Esophagus muscularis mucosa (tissue), 4 donors: ENCODE measurements around the gene HSPA12B. TPM values are rescaled to one million over a fixed set of nuclear protein-coding genes. Genes with fewer than 3 reads are reported as not detected.
"Not testable (repeated sequence)": the region's sequence is repeated elsewhere in the genome, so short reads cannot be mapped to it uniquely, and the experiment has no call there.

Source experiments
- DNase-seq: peaks from one replicate; pipeline ENCODE4 v3.0.0-alpha.2; 2017; ENCODE audit errors: extremely low spot score
- H3K27ac ChIP-seq, 4 donors: fragments of 200-600 bp; sonication (generic); replicated peaks in 1 of 4; 1 replicate in 3 of 4; 2 replicates in 1 of 4; pipeline ENCODE4 v1.5.1; 2016 to 2019; ENCODE audit warnings: mild to moderate bottlenecking in 1 of 4
- H3K27me3 ChIP-seq, 4 donors: fragments of 200-600 bp; sonication (generic); one replicate each; pipeline versions ENCODE4 v1.5.1 to v1.6.0; 2016 to 2019
- H3K36me3 ChIP-seq, 4 donors: fragments of 200-600 bp; sonication (generic); one replicate each; pipeline ENCODE4 v1.5.1; 2016 to 2019
- H3K4me1 ChIP-seq, 4 donors: fragments of 200-600 bp; sonication (generic); one replicate each; pipeline ENCODE4 v1.5.1; 2016 to 2019
- H3K4me3 ChIP-seq, 4 donors: fragments of 200-600 bp; sonication (generic); 1 replicate in 2 of 4; 2 replicates in 2 of 4; pipeline ENCODE4 v1.5.1; 2016 to 2019; ENCODE audit warnings: mild to moderate bottlenecking in 4 of 4, moderate library complexity in 1 of 4
- H3K9me3 ChIP-seq, 4 donors: fragments of 200-600 bp; sonication (generic); 1 replicate in 3 of 4; 2 replicates in 1 of 4; pipeline ENCODE4 v1.5.1; 2016 to 2019
- CTCF ChIP-seq, 3 experiments: fragments of 200-600 bp in 2 of 3; fragments of 450-650 bp in 1 of 3; sonication (generic) in 2 of 3; IDR thresholded peaks; one replicate each; pipeline ENCODE4 v1.5.1; 2017 to 2019; ENCODE audit warnings: antibody characterized with exemption in 3 of 3, mild to moderate bottlenecking in 2 of 3, moderate library complexity in 1 of 3
- EP300 ChIP-seq: sonication (generic); formaldehyde crosslinking; IDR thresholded peaks from one replicate; pipeline ENCODE4 v1.6.1; 2017; ENCODE audit warnings: antibody characterized with exemption
- POLR2A ChIP-seq: fragments of 450-650 bp; IDR thresholded peaks from one replicate; pipeline ENCODE4 v1.6.1; 2017; ENCODE audit warnings: antibody characterized with exemption, moderate library complexity, mild to moderate bottlenecking, low read depth
- POLR2AphosphoS5 ChIP-seq, 2 donors: sonication (generic); formaldehyde crosslinking; IDR thresholded peaks; one replicate each; pipeline ENCODE4 v1.6.1; 2017; ENCODE audit warnings: antibody characterized with exemption in 2 of 2
- whole genome bisulfite sequencing: methylation state at CpG from one replicate; pipeline ENCODE4 v1.1.5; 2018; 5-methylcytosine and 5-hydroxymethylcytosine counted together
- intact Hi-C: fragments of 100-400 bp; cut with DNase I; formaldehyde crosslinking; loops from one replicate; pipeline ENCODE4 v1.15.1; 2023
- total RNA-seq, 4 donors: library from RNA; depleted of rRNA; stranded (reverse); fragments of >200 nt; gene quantifications; one replicate each; pipeline versions ENCODE4 v1.1.0 to v1.2.1, GENCODE V29; 2016

The HSPA12B gene
- total RNA-seq, 4 donors from 2014 or later: 8.9 to 22.2 (median 16.4) TPM

GRCh38 chr20:3786665-3787323, 54.3 kb downstream of the HSPA12B start, which contains the start of gene CENPB:
Gene CENPB (minus strand): TSS chr20:3786740. CDS start chr20:3786483, 257 bp downstream.
- peaks cover 0 to 20% (median 11%) of the 10 kb centered on the region in 4 donors for H3K36me3 ChIP-seq
- peak within 1 kb of the TSS; percentile 68 to 83 (median 73) for H3K4me3 ChIP-seq
- H3K27me3 ChIP-seq: no peaks in the 10 kb centered on the region
- peak; percentile 94 for DNase-seq
- H3K4me1 ChIP-seq: peaks cover 32 to 52% (median 47%) of the 10 kb centered on the region in 4 donors
- peak within 1 kb of the TSS; percentile 79 to 90 (median 84) for H3K27ac ChIP-seq
- no peak for TF ChIP-seq EP300
- TF ChIP-seq POLR2A: no peak
- TF ChIP-seq CTCF (IDR thresholded peaks at IDR 0.05): peak; percentile 75 to 94 (median 90)
- peak; percentile 42 to 49 for TF ChIP-seq POLR2AphosphoS5 (IDR thresholded peaks at IDR 0.05)
- WGBS: 21% methylated on average over 8 of the region's 70 CpGs
- H3K9me3 ChIP-seq: no peaks in the 10 kb centered on the region
- intact Hi-C loops: loop anchor here (2.0 to 5.0 kb wide), 2 partner anchors 34 to 296 kb away; partner anchors contain the start of gene AP5S1

- Histone ChIP-seq H3K36me3 (peaks cover 0 to 19% (median 11%) of the 10 kb centered on the region in 4 donors), H3K4me1 (peaks cover 32 to 51% (median 47%) of the 10 kb centered on the region in 4 donors), H3K27me3 (no peaks in the 10 kb centered on the region), H3K4me3 (peak overlapping the region; percentile 35 to 83 (median 70)), H3K27ac (peak overlapping the region; percentile 31 to 85 (median 38)), H3K9me3 (no peaks in the 10 kb centered on the region)
- 72% methylated on average over 5 of the region's 5 CpGs for WGBS
- TF ChIP-seq POLR2A: no peak
- TF ChIP-seq CTCF (IDR thresholded peaks at IDR 0.05): no peak
- DNase-seq: no peak
- intact Hi-C loops: loop anchor here (1.0 to 5.0 kb wide), 3 partner anchors 33 to 295 kb away; partner anchors contain the start of genes AP5S1 and MAVS
Measured at GRCh38 chr20:3787324-3788014, 55.0 kb downstream of the HSPA12B start.

DNA sequence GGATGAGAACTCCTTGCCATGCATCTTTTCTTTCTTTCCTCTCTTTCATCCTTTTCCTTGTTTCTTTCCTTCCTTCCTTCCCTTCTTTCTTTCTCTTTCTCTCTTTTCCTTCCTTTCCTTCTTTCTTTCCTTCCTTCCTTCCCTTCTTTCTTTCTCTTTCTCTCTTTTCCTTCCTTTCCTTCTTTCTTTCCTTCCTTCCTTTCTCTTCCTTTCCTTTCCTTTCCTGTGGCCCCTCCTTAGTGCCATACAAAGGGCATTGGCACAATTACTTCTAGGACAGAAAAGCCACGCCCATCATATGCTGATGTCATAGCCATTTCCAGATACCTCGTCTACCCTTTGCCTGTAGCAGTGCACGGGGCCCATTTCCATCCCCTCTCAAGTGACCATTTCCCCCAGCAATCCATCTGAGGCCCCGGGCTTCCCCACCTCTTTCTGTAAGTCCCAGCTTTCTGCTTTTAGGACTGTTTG, 56.2 kb downstream of the HSPA12B start:
- Histone ChIP-seq H3K27me3 (no peaks in the 10 kb centered on the region), H3K4me1 (peaks cover 28 to 43% (median 35%) of the 10 kb centered on the region in 4 donors), H3K9me3 (no peaks in the 10 kb centered on the region), H3K27ac (peak overlapping the region in 2 of 4 donors; percentile 13 to 37), H3K36me3 (peaks cover 0 to 10% (median 5%) of the 10 kb centered on the region in 4 donors), H3K4me3 (no peak overlapping the region)
- intact Hi-C loops: loop anchor here (1.0 to 5.0 kb wide), 2 partner anchors 58 to 294 kb away; partner anchors contain the start of gene MAVS
- WGBS: 71% methylated on average over 4 of the region's 4 CpGs
- TF ChIP-seq POLR2AphosphoS5 (IDR thresholded peaks at IDR 0.05) (no peak), CTCF (IDR thresholded peaks at IDR 0.05) (no peak), EP300 (no peak), POLR2A (no peak)
- no peak for DNase-seq

- H3K36me3 ChIP-seq, H3K9me3 ChIP-seq, DNase-seq, H3K27ac ChIP-seq, H3K4me3 ChIP-seq, H3K27me3 ChIP-seq: not testable (repeated sequence)
- intact Hi-C loops: loop anchor here (5.0 kb wide), 1 partner anchor 293 kb away; no protein-coding TSS in a partner anchor
- WGBS: 99% methylated on average over 4 of the region's 4 CpGs
- H3K4me1 ChIP-seq: peaks cover 23 to 38% (median 30%) of the 10 kb centered on the region in 4 donors
Measured at GRCh38 chr20:3789201-3789600, 56.7 kb downstream of the HSPA12B start.

DNA sequence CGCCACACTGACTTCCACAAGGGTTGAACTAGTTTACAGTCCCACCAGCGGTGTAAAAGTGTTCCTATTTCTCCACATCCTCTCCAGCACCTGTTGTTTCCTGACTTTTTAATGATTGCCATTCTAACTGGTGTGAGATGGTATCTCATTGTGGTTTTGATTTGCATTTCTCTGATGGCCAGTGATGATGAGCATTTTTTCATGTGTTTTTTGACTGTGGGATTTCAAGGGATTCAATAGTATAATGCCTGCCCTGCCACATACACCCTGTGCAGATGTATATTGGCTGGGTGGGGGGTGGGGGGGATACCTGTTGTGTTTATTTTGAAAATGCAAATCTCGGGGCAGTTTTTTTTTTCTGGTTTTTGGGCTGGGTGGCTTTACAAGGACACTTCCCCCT, 61.7 kb downstream of the HSPA12B start:
- WGBS: 94% methylated on average over 1 of the region's 3 CpGs
- Histone ChIP-seq H3K36me3 (peaks cover 0 to 16% (median 5%) of the 10 kb centered on the region in 4 donors), H3K27ac (peak overlapping the region in 3 of 4 donors; percentile 96 to 99 (median 99)), H3K4me1 (peaks cover 13 to 41% (median 39%) of the 10 kb centered on the region in 4 donors)
- DNase-seq, intact Hi-C loops, H3K27me3 ChIP-seq, H3K4me3 ChIP-seq, H3K9me3 ChIP-seq: not testable (repeated sequence)
